HG03064 (cell line): ENCODE measurements around the gene CORO6.
"Not testable (repeated sequence)": the region's sequence is repeated elsewhere in the genome, so short reads cannot be mapped to it uniquely, and the experiment has no call there.

Experiments used
- ATAC-seq: cut with Tn5 transposase; IDR thresholded peaks from one replicate; pipeline ENCODE4 v1.9.1; 2021; ENCODE audit warnings: low read depth; ENCODE audit not compliant: unreplicated experiment

Gene CORO6

DNA sequence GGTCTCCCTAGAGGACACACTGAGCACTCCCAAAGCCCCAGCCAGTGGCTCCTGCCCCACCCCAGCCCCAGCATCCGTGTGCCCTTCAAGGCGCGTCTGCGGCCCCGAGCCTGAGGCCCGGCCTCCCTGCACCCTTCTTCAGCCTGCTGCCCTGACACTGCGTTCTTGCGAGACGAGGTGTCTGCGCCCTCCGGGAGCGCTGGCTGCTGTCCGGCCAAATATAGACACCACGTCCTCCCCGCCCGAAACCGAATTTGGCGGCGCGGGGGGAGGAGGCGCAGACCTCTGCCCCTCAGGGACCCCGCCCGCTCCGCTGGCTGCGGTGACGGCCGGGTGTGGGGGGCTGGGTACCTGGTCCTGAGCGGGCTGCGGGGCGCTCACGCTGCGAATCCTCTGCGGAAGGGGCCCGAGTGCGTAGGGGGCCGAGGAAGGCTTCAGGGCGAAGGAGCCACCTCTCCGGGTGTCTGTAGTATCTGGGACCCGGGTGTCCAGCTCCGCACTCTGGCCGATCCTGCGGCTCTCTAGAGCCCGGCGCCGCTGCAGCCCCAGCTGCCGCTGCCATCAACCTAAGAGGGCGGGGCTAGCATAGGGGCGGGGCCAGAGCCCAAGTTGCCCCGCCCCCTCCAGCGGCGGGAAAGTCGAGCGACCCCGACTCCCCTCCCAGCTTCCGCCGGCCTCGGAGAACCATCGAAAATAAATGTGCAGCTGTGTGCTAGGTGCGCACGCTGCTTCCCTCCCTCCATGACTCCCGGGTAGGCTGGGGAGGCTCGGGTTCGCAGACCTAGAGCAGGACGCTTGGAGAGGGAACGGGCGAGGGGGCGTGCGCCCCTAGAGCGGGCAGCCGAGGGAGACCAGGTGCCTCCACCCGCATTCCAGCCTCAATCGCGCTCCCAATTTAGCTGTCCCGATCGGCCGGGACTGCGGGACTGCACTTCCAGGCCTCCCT lies at the start of gene CORO6:
CORO6 (minus strand) TSS at position 576 of the 946 bp plus-strand sequence. CDS start 1,491 bp downstream, outside the sequence.
- ATAC-seq, result peak; percentile 50

DNA sequence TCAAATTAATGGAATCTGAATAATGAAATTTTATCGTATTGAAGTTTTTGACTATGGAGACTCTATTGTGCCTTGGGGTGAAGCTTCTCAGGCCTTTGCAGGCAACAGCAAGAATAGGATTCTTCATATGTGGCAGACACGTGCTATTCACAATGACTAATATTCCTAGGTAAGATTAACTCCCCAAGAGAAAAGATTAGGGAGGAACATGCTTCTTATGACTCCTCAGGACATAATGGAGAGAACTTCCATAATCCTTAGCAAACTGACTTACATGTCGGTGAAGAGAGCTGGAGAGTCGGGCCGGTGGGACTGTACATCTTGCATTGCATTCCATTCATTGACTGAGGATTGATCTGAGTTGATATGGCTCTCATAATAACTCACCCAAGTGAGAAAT lies 48.9 kb upstream of the CORO6 start:
- no peak for ATAC-seq

DNA sequence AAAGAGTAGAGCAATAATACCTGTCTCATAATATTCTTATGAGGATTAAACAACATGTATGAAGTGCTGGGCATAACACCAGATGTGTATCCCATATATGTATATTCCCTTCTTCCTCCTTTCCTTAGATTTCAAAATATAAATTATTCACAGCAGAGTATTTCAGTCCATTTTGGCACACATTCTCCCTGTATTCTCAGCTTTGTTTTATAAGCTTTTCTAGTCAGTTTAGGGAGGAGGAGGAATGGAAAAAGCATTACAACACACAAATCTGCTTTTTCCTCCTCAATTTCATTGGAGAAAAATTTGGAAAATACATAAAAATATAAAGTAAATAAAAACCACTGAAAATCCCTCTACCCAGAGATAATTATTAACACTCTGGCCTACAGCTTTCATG lies 46.6 kb upstream of the CORO6 start:
- no peak for ATAC-seq

DNA sequence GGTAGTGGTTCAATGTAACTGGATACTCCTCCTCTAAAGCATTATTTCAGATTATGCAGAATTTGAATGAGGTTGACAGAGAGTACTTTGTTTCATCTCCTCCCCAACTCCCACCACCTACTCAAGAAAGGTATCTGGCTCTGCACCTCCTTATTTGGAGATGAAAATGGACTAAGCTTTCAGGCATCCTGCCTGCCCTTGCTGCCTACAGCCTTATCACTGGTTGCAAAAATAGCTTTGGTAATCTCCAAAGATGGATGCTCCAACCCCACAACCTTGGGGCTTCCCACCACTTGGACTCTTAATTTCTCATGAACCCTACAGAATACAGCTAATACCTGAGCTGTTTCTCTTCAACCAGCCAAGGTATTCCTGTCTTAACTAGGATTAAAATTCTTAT lies 45.3 kb upstream of the CORO6 start:
- no peak for ATAC-seq

DNA sequence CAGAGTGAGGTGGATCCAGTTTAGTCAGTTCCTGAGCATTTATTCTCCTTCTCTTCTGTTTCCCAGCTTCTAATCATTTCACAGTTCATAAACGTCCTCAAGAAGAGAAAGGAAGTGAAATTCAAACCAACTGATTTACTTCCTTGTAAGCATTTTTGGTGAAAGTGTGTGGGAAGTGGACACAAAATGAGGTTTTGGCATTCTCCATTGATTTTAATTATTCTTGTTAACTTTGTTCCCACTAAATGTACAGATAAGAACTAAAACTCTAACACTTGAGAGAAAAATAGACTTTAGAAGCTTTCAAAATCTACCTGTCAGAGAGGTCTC lies 42.7 kb upstream of the CORO6 start:
- ATAC-seq, result no peak

DNA sequence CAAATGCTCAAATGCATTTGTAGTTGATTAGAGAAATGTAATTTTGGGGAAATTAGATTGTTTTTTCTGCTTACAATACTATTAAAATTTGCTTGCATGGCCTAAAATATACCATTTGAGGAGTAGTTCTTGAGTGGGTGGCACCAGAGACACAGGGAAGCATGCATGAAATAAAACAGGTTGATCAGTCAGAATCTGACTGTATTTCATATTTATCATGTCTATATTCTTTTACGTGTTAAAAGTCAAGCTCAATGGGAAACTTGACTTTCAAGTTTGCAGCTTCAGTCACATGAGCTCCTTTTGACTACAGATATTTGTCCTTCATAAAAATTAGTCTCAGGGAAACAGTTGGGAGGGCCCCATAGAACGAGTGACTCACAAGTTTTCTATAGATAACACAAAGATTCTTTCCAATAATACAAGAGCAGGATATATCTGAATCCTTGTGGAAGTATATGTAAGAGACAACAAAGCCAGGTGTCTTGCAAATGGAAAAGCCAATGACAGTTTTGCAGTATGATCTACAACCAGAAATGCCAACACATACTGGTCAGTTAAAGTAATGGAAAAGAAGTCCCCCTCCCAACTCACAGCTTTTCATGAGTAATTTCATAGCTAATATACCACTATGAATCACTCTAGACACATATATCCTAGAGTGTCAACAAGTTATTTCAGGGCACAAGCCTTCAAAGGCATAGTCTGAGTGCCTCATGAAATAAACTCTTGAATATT lies 42.2 kb upstream of the CORO6 start:
- no peak for ATAC-seq

DNA sequence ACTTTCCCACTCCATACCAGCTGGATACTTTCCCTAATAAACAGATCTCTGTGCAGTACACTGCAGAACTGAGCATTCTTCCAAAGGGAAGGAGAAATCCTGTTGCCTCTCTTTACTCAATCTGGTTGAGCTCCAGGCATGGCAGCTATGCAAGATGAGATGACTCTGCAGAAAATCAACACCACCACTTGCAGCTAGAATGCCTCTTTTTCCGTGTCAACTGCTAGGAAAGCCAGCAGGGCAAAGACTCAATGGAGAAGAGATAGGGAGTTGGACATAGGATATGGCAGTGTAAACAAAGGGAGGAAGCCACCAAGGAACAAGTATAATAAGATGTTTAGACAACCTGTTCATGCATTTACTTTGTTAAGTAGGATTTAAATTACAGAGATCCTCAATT lies 40.4 kb upstream of the CORO6 start:
- ATAC-seq, result no peak

DNA sequence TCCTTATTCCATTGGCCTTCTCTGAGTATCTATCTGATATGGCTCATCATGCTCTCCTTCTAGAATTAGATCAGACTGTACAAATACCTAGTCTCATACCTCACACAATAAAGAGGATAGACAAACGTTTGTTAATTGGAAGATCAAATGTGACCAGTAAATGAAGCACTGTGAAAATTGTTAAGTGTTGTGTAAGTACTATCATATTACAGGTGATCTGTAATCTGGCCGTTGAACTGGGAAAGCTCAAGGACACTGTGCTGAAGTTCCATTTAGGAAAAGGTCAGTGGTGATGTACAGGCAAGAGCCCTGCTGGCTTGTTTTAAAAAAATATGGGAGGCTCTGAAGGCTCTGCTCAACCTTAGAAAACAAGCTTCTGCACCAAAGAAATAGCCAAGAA lies 38.5 kb upstream of the CORO6 start:
- ATAC-seq, result no peak

DNA sequence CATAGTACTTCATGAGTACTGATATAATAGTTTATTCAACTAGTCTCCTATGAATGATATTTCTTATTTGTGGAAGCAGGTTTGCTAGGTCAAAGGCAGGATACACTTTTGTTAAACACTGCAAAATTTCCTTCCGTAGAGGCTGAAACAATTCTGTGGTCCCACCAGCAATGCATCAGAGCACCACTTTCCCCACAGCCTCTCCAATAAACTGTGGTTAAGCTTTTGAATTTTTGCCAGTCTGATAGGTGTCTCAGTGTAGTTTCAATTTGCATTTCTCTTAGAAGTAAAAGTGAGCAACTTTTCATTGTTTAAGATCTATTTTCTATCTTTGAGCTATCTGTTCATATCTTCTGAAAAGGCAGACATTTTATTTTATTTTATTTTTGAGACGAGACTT lies 36.4 kb upstream of the CORO6 start:
- no peak for ATAC-seq

DNA sequence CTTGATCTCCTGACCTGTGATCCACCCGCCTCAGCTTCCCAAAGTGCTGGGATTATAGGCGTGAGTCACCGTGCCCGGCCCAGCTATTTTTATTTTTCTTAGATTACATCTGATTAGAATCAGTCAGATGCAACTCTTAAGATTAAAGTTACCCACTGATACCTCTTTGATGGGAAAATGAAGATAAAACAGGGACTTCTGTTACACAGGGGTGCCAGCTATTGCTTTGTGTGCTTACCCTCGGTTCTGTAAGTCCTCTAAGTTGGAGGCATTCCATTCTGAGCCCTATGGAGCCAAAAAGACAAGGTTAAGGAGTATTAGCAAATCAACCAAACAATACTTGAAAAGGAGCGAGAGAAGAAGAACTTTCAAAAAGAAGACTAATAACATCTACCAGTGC lies 32.6 kb upstream of the CORO6 start:
- ATAC-seq, result no peak

DNA sequence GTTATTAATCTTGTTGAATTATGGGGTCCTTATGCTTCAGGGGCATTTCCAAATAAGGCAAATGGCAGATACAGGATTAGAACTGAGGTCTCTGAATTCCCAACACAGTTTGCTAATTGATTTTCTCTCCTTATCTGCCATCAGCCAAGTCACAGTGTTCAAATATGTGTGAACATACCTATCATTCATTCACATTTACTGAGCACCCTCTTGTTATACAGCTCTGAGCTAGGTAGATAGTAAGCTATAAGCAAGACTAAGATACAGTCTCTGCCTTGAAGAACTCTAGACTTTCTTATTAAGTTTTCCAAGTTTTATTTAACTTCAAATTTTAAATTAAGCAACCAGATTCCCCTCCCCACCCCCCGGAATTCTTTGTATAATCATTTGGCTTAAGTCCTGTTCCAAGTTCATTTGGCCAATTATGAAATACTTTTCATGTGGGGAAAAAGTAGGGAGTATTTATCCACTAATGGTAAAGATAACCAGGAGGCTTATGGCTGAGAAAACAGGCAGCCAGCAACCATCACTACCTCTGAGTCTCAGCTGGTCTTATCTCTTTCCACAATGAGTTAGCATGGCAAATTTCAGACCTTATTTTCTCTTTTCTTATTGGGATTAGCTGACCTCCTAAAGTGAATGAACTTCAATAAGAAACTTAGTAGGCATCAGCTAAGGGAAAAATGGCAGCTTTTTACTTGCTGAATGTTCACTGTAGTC lies 31.4 kb upstream of the CORO6 start:
- ATAC-seq, result no peak

DNA sequence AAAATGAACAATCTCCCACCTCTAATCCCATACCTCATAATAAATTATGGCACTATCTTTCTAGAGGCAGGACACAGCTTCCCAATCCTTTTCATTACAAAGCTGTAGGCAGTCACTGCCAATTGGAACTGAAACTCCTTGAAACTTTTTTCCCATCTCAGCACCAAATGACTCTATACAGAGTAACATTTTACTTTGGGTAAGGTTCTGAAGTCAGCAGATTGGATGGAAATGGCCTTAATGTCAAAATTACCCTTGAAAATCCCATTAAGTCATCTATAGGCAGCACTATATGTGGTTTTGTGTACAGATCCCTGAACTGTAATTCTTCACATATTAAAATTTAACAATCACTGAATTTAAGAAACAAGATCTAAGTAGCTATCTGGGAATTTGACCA lies 30.3 kb upstream of the CORO6 start:
- ATAC-seq, result no peak

DNA sequence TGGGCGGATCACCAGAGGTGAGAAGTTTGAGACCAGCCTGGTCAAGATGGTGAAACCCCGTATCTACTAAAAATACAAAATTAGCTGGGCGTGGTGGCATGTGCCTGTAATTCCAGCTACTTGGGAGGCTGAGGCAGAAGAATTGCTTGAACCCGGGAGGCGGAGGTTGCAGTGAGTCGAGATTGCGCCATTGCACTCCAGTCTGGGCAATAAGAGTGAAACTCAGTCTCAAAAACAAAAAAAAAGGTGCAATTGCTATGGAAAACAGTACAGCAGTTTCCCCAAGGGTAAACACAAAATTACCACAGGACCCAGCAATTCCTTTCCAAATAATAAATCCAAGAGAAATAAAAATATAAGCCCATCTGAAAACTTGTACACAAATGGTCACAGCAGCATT lies 29.2 kb upstream of the CORO6 start:
- ATAC-seq, result not testable (repeated sequence)

DNA sequence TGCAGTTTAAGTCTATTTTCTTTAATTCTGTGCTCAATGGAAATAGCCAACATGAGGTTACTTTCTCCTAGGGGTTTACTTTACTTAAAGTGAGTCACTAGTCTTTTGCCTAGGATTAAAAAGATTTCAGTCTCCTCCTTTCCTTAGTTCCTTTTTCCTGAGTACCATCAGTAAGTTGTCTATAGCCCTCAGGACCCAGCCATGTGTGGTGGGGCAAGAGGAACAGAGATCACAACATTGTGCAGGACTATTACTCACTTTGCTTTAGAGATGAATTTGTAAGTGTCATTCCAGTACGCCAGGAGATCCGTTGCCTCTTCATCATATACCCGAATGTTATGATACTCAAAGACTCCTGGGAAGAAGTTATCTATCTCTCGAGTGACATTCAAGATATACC lies 27.7 kb upstream of the CORO6 start:
- no peak for ATAC-seq

DNA sequence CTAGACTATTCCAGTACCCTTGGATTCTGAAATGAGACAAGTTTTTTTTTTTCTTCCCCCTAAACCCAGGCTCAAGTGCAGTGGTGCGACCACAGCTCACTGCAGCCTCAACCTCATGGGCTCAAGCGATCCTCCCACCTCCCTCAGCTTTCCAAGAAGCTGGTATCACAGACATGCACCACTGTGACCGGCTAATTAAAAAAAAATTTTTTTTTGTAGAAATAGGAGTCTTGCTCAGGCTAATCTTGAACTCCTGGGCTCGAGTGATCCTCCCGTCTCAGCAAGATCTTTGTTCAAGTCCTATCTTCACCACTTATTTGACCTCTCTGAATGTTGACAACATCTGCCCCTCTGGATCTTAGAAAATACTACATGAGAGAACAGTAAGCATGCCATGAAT lies 26.6 kb upstream of the CORO6 start:
- no peak for ATAC-seq

DNA sequence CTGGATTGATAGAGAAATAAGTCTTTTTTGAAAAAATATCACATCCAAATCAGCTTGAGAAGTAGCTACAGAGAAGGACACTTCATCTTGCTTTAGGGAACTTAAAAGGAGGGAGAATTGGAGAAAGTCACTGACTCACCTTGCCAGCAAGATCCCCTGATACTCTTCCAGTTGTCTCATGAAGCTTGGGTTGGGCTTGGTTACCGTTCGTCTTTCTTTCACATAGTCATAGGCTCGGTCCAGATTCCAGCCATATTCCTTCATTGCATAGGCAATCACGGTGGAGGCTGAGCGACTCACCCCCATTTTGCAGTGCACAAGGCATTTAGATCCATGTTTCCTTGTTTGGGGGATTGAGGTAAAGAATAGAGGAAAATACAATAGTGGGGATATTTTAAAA lies 25.3 kb upstream of the CORO6 start:
- no peak for ATAC-seq

DNA sequence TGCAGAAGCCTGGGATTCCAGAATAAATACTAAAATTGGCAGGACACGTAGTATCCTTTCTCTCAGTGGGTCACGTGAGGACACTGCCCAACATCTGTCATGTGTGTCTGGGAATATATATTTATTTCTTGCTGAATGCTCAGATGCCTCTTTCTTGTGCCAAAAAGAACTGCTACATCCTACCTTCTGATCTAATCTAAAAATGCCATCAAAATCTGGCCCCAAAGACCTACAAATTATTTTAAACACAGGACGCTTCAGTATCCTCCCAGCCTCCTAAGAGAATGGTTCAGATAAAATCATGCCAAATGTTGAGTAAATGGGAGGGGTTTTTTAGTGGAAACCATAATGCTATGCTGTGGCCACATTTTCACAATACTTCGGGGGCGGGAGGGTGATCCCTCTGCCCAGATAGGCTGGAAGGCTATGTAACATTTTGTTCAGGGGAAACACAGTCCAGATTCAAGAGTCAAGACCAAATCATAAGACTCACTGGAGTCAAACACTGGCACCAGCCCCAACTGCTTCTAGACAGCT lies 22.9 kb upstream of the CORO6 start:
- no peak for ATAC-seq

DNA sequence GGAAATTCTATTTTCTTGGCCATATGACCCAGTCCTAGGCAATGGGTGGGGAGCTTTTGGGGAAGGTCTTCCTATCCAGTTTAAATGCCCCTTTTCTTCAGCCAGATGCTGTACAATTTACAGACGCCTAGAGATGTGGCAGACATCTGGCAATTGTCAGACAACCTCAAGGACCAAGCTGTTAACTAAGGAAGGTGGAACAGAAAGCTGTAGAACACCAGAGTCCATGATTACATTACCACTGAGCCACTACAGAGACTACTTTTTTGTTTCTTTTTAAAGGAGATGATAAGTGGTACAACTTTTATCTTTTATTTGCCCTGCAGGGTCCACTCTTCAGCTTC lies 21.1 kb upstream of the CORO6 start:
- ATAC-seq, result no peak

DNA sequence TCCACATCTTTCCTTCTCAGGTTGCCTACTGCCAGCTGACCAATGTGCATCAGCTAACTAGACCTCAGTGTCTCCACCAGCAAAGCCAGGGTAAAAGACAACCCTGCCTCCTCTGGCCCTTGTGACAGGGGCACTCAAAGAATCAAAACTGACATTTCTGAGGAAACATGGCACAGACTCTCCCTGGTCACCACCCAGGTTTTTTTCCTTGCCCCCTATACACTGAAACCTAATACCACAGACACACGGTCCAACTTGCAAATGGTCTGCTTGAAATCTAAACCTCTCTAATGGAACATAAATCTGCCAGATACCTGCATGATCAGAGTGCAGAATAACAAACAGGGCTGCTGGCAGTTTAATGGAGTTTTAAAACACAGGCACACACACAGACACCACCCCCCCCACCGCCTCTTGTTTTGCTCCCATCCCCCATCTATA lies 19.5 kb upstream of the CORO6 start:
- ATAC-seq, result no peak

DNA sequence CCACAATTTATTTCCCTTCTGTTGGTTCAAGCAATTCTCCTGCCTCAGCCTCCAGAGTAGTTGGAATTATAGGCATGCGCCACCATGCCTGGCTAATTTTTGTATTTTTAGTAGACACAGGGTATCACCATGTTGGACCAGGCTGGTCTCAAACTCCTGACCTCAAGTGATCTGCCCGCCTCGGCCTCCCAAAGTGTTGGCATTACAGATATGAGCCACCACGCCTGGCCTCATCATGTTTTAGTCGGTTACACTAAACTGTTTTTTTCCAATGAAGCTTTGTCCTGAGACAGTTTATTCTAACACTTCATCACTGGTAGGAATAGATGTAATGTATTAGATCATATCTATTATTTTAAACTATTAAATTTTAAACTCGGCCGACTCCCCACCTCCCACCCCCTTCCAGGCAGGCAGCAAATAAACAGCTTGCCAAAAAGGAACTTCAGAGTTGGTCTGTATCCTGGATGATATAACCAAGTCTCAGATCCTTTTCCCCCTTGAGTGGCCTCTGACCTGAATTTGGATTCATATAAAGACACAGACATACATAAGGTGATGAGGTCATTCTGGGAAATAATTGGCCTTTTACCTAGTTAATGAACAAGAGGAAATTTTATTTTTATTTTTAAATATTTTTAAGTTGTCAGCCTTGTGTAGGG lies 18.4 kb upstream of the CORO6 start:
- no peak for ATAC-seq

DNA sequence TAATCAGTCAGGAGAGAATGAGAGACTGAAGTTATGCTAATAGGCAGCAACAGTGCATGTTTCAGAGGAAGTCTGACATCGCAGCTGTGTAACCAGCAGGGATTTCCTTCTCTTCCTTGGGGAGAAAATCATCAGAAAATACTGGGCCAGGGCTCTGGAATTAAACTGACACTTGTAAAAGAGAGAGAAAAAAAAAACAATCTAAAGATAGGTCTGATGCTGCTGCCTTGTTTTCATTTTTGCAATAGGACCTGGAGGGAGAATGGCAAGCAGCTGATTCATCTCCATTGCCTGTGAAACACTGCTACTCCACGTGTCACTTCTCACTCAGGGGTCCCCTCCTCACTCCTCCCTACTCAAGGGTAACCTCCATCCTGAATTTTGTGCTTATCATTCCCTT lies 17.7 kb upstream of the CORO6 start:
- ATAC-seq, result no peak
